Peyer's patch (tissue), 4 donors: ENCODE results near the gene METTL18. TPM values are rescaled to one million over a fixed set of nuclear protein-coding genes. Genes with fewer than 3 reads are reported as not detected.

Source experiments
- DNase-seq, 3 donors: peaks; one replicate each; pipeline ENCODE4 v3.0.0-alpha.2; 2017 to 2019
- H3K27ac ChIP-seq, 4 donors: fragments of 200-600 bp; sonication (generic); one replicate each; pipeline ENCODE4 v1.5.1; 2016 to 2019
- H3K27me3 ChIP-seq, 2 donors: fragments of 200-600 bp; sonication (generic); one replicate each; pipeline ENCODE4 v1.5.1; 2019
- H3K36me3 ChIP-seq, 3 donors: fragments of 200-600 bp; sonication (generic); one replicate each; pipeline ENCODE4 v1.5.1; 2016 to 2019
- H3K4me1 ChIP-seq, 4 donors: fragments of 200-600 bp; sonication (generic); one replicate each; pipeline ENCODE4 v1.5.1; 2016 to 2019
- H3K4me3 ChIP-seq, 4 donors: fragments of 200-600 bp; sonication (generic); 1 replicate in 3 of 4; 2 replicates in 1 of 4; pipeline ENCODE4 v1.5.1; 2016 to 2019; ENCODE audit warnings: mild to moderate bottlenecking in 1 of 4
- H3K9me3 ChIP-seq, 4 donors: fragments of 200-600 bp; sonication (generic); one replicate each; pipeline ENCODE4 v1.5.1; 2016 to 2019; ENCODE audit warnings: mild to moderate bottlenecking in 1 of 4
- CTCF ChIP-seq, 6 experiments: fragments of 450-650 bp in 4 of 6; fragments of 200-600 bp in 2 of 6; sonication (generic) in 1 of 6; IDR thresholded peaks; one replicate each; pipeline ENCODE4 v1.5.1; 2017 to 2019; ENCODE audit warnings: antibody characterized with exemption in 6 of 6, mild to moderate bottlenecking in 3 of 6, moderate library complexity in 1 of 6
- POLR2A ChIP-seq, 2 donors: fragments of 450-650 bp; IDR thresholded peaks; one replicate each; pipeline ENCODE4 v1.5.1; 2017; ENCODE audit warnings: antibody characterized with exemption in 2 of 2, mild to moderate bottlenecking in 2 of 2, moderate library complexity in 2 of 2
- total RNA-seq, 4 donors: library from RNA; depleted of rRNA; stranded (reverse); fragments of >200 nt; gene quantifications; one replicate each; pipeline ENCODE4 v1.1.0, GENCODE V29; 2016

The METTL18 gene
- total RNA-seq, 4 donors from 2014 or later = 1.5 to 8.9 (median 5.0) TPM

DNA sequence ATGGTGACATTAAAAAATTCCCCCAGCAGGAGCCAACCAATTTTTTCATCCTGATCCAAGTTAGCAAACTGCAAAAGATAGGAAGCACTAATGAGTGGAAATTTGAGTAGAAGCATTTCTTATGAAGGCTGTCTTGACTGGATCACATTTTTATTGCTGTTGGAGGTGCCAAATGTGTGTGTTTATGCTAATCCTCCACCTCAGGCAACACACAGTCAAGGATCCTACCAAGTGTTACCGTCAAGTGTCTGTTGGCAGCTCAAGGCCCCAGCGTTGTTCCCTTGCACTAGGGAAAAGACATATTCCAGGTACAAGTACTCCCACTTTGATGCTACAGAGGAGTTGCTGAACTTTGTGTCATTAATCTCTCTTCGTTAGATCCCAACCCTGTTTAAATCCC, 18.3 kb downstream of the METTL18 start:
- H3K4me3 ChIP-seq = no peak overlapping the region
- no peaks in the 10 kb centered on the region for H3K36me3 ChIP-seq
- H3K27me3 ChIP-seq = no peaks in the 10 kb centered on the region
- TF ChIP-seq CTCF (IDR thresholded peaks at IDR 0.05) = no peak
- TF ChIP-seq POLR2A (IDR thresholded peaks at IDR 0.05) = no peak
- no peaks in the 10 kb centered on the region for H3K9me3 ChIP-seq
- H3K27ac ChIP-seq = no peak overlapping the region
- DNase-seq = no peak
- H3K4me1 ChIP-seq = no peaks in the 10 kb centered on the region

- Histone ChIP-seq H3K9me3 (no peaks in the 10 kb centered on the region), H3K27me3 (no peaks in the 10 kb centered on the region), H3K4me1 (peaks cover 0 to under 1% (median 0%) of the 10 kb centered on the region in 4 donors), H3K4me3 (no peak overlapping the region), H3K36me3 (no peaks in the 10 kb centered on the region), H3K27ac (no peak overlapping the region)
- DNase-seq = no peak
- TF ChIP-seq CTCF (IDR thresholded peaks at IDR 0.05) = no peak
- no peak for TF ChIP-seq POLR2A (IDR thresholded peaks at IDR 0.05)
Measured at GRCh38 chr1:169768161-169768560, 26.5 kb downstream of the METTL18 start.

DNA sequence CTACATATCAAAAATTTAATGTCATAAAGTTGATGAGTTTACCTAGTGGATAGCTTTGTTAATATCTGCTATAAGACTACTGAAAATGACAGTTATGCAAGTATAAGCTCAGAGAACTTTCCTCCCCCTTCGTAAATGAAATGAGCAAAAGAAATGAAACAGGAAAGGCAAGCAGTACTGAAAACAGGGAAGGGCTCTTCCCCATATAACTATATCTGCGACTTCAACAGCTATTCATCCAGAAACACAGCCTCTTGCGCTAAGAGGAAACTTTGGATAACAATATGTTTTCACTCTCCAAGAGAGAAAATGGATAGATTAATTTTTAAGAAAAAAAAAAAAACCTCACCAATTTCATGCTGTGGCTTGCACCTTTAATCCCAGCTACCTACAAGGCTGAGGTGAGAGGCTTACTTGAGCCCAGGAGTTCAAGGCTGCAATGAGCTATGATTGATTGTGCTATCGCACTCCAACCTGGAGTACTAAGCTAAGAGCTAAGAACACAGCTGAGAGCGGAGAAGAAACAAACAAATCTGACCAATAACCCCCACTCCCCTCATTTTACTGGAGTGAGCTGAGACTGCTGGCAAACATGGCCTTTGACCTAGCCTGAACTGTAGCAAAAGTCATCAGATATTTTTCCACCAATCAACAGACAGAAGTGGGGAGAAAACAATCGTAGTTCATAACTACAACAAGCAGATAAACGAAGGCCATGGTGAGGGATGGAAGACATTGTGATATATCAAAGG, 29.0 kb downstream of the METTL18 start:
- Histone ChIP-seq H3K4me3 (no peak overlapping the region), H3K9me3 (no peaks in the 10 kb centered on the region), H3K27me3 (no peaks in the 10 kb centered on the region), H3K36me3 (no peaks in the 10 kb centered on the region), H3K4me1 (peaks cover 0 to 7% (median 0%) of the 10 kb centered on the region in 4 donors), H3K27ac (no peak overlapping the region)
- no peak for TF ChIP-seq POLR2A (IDR thresholded peaks at IDR 0.05)
- no peak for TF ChIP-seq CTCF (IDR thresholded peaks at IDR 0.05)
- no peak for DNase-seq

DNA sequence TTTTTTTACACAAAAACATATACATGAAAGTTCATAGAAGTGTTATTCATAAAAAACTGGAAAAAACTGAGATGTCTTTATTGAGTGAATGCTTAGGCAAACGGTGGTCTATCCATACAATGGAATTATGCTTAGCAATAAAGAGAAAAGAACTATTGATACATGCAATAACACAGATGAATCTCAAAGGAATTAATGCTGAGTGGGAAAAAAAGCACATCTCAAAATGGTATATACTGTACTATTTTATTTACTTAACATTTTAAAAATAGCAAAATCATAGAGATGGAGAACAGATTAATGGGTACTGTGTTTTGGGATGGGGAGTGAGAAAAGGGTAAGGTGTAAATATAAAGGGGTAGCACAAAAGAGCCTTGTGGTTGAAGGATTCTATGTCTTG, 29.8 kb downstream of the METTL18 start:
- Histone ChIP-seq H3K4me3 (no peak overlapping the region), H3K9me3 (no peaks in the 10 kb centered on the region), H3K27me3 (no peaks in the 10 kb centered on the region), H3K4me1 (peaks cover 0 to 7% (median 0%) of the 10 kb centered on the region in 4 donors), H3K36me3 (no peaks in the 10 kb centered on the region), H3K27ac (no peak overlapping the region)
- TF ChIP-seq POLR2A (IDR thresholded peaks at IDR 0.05) (no peak), CTCF (IDR thresholded peaks at IDR 0.05) (no peak)
- no peak for DNase-seq

GRCh38 chr1:169762699-169763098, 32.0 kb downstream of the METTL18 start:
- Histone ChIP-seq H3K4me3 (no peak overlapping the region), H3K4me1 (peaks cover 0 to 7% (median 0%) of the 10 kb centered on the region in 4 donors), H3K9me3 (no peaks in the 10 kb centered on the region), H3K27ac (no peak overlapping the region), H3K36me3 (no peaks in the 10 kb centered on the region), H3K27me3 (no peaks in the 10 kb centered on the region)
- no peak for DNase-seq
- no peak for TF ChIP-seq CTCF (IDR thresholded peaks at IDR 0.05)
- TF ChIP-seq POLR2A (IDR thresholded peaks at IDR 0.05) = no peak
